NCI-H2196 (cell line): ENCODE data around the gene ZNF346.

Source experiments
- DNase-seq: peaks from one replicate; lab custom pipeline; 2025; ENCODE audit not compliant: unreplicated experiment; lab: John Stamatoyannopoulos, UW

Gene ZNF346

GRCh38 chr5:177092178-177093081, 69.9 kb downstream of the ZNF346 start:
- no peak for DNase-seq

- DNase-seq, result no peak
Observed at GRCh38 chr5:177093082-177093712, 70.7 kb downstream of the ZNF346 start.

GRCh38 chr5:177093803-177094202, 71.3 kb downstream of the ZNF346 start:
- no peak for DNase-seq

- no peak for DNase-seq
Observed at GRCh38 chr5:177094224-177095087, 72.0 kb downstream of the ZNF346 start.

GRCh38 chr5:177095088-177095669, 72.7 kb downstream of the ZNF346 start:
- DNase-seq, result no peak

- no peak for DNase-seq
Observed at GRCh38 chr5:177096162-177097015, 73.9 kb downstream of the ZNF346 start.

GRCh38 chr5:177097016-177097985, 74.8 kb downstream of the ZNF346 start:
- no peak for DNase-seq

- DNase-seq, result no peak
Observed at GRCh38 chr5:177098120-177098469, 75.6 kb downstream of the ZNF346 start.

GRCh38 chr5:177098470-177099141, 76.1 kb downstream of the ZNF346 start:
- no peak for DNase-seq

GRCh38 chr5:177099422-177100093, 77.1 kb downstream of the ZNF346 start:
- DNase-seq, result no peak

- no peak for DNase-seq
Observed at GRCh38 chr5:177100714-177101121, 78.2 kb downstream of the ZNF346 start.

GRCh38 chr5:177103523-177104253, 81.2 kb downstream of the ZNF346 start:
- peak; percentile 17 for DNase-seq

GRCh38 chr5:177105691-177106476, 83.4 kb downstream of the ZNF346 start:
- DNase-seq, result no peak

- DNase-seq, result no peak
Observed at GRCh38 chr5:177107159-177107558, 84.7 kb downstream of the ZNF346 start.

- no peak for DNase-seq
Observed at GRCh38 chr5:177109810-177110209, 87.3 kb downstream of the ZNF346 start.

- DNase-seq, result peak; percentile 44
Observed at GRCh38 chr5:177111720-177112394, 89.4 kb downstream of the ZNF346 start.
